Measurements from ENCODE around the gene ARHGEF10L.

Gene ARHGEF10L

DNA sequence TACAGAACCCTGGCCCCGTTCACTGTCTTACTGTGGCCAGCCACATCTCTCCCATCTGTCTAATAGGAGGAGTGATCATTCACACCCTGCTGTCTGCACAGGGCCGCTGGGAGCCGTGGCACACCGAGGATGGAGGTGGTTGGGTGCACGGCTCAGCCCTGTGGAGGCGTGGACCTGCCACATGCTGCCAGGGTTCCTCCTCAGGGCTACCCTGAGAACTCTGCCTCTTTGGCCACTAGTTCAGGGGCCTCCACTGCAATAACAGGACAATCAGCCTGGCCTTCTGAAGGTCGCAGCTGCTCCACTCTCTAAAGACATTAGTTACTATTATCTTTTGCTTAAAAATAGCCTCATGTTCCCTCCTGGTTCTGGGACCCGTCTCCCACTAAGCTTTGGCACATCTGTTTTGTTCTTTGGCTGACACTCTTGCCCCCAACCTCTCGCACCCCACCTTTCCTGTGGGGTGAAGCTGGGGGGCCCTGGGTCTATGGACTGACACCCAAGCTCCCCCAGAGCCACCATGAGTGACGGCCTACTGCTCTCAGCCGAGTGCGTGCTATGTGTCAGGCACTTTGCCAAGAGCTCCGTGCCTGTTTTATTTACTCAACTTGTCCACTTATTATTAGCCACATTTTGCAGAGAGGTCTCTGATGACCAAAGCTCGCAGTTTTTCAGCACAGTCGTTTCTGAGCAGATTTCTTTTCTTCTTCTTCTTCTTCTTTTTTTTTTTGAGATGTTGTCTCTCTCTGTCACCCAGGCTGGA lies 66.3 kb downstream of the ARHGEF10L start:
- no peaks in the 10 kb centered on the region for H3K36me3 ChIP-seq (ENCODE audit: control insufficient read depth, low read length)
- no peaks in the 10 kb centered on the region for H3K9me3 ChIP-seq (ENCODE audit: control insufficient read depth, insufficient read depth, low read length)
- H3K27me3 ChIP-seq (ENCODE audit: control insufficient read depth, low read length) = no peaks in the 10 kb centered on the region
- no peak overlapping the region for H3K4me3 ChIP-seq (ENCODE audit: low read length)
- no peak overlapping the region for H3K4me2 ChIP-seq (ENCODE audit: low read length)
- no peaks in the 10 kb centered on the region for H3F3A ChIP-seq (ENCODE audit: control insufficient read depth, insufficient read depth)
- H3K79me2 ChIP-seq (ENCODE audit: control insufficient read depth, low read length) = no peaks in the 10 kb centered on the region
- no peaks in the 10 kb centered on the region for H3K4me1 ChIP-seq (ENCODE audit: control insufficient read depth, low read length)
- no peak overlapping the region for H3K27ac ChIP-seq (ENCODE audit: low read depth, low read length)
- no peaks in the 10 kb centered on the region for H3K9me2 ChIP-seq (replicated peaks; ENCODE audit: control insufficient read depth, low read length)
- no peaks in the 10 kb centered on the region for H4K20me1 ChIP-seq (ENCODE audit: control insufficient read depth, insufficient read depth, low read depth, low read length)
- TF ChIP-seq EZH2phosphoT487 (IDR thresholded peaks at IDR 0.05; ENCODE audit: borderline replicate concordance, low read length) = no peak
- TF ChIP-seq, protein P1, sequence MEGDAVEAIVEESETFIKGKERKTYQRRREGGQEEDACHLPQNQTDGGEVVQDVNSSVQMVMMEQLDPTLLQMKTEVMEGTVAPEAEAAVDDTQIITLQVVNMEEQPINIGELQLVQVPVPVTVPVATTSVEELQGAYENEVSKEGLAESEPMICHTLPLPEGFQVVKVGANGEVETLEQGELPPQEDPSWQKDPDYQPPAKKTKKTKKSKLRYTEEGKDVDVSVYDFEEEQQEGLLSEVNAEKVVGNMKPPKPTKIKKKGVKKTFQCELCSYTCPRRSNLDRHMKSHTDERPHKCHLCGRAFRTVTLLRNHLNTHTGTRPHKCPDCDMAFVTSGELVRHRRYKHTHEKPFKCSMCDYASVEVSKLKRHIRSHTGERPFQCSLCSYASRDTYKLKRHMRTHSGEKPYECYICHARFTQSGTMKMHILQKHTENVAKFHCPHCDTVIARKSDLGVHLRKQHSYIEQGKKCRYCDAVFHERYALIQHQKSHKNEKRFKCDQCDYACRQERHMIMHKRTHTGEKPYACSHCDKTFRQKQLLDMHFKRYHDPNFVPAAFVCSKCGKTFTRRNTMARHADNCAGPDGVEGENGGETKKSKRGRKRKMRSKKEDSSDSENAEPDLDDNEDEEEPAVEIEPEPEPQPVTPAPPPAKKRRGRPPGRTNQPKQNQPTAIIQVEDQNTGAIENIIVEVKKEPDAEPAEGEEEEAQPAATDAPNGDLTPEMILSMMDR (IDR thresholded peaks at IDR 0.05; ENCODE audit: low read depth, low read length, poor library complexity, severe bottlenecking) = no peak

DNA sequence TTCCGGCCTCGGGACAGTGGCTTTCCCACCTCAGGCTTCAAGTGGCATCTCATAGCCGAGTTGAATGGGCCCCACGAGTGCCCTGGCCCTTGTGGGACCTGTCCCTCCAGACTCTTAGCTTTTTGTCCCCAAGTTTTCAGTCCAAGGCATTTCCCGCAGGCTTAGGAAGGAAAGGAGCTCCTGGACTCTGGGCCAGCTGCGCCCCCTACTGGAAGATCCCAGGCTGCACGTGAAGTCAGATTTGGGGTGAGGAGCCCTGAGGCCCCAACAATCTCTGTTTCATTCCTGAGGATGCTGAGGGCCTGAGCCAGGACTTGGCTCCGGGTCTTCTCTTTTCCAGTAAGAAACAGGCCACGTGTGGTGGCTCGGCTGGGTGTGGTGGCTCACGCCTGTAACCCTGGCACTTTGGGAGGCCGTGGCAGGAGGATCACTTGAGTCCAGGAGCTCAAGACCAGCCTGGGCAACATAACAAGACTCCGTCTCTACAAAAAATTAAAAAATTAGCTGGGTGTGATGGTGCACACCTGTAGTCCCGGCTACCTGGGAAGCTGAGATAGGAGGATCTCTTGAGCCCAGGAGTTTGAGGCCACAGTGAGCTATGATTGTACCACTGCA lies 67.4 kb downstream of the ARHGEF10L start:
- H3K9me3 ChIP-seq (ENCODE audit: control insufficient read depth, insufficient read depth, low read length) = no peaks in the 10 kb centered on the region
- H3K4me1 ChIP-seq (ENCODE audit: control insufficient read depth, low read length) = no peaks in the 10 kb centered on the region
- no peaks in the 10 kb centered on the region for H3K79me2 ChIP-seq (ENCODE audit: control insufficient read depth, low read length)
- no peaks in the 10 kb centered on the region for H3F3A ChIP-seq (ENCODE audit: control insufficient read depth, insufficient read depth)
- H4K20me1 ChIP-seq (ENCODE audit: control insufficient read depth, insufficient read depth, low read depth, low read length) = no peaks in the 10 kb centered on the region
- no peaks in the 10 kb centered on the region for H3K36me3 ChIP-seq (ENCODE audit: control insufficient read depth, low read length)
- H3K4me2 ChIP-seq (ENCODE audit: low read length) = no peak overlapping the region
- H3K4me3 ChIP-seq (ENCODE audit: low read length) = no peak overlapping the region
- H3K9me2 ChIP-seq (replicated peaks; ENCODE audit: control insufficient read depth, low read length) = no peaks in the 10 kb centered on the region
- TF ChIP-seq, protein P1 (IDR thresholded peaks at IDR 0.05; ENCODE audit: low read depth, low read length, poor library complexity, severe bottlenecking) = peak; percentile 93
- no peak for TF ChIP-seq EZH2phosphoT487 (IDR thresholded peaks at IDR 0.05; ENCODE audit: borderline replicate concordance, low read length)
- H3K27ac ChIP-seq (ENCODE audit: low read depth, low read length) = no peak overlapping the region
- H3K27me3 ChIP-seq (ENCODE audit: control insufficient read depth, low read length) = no peaks in the 10 kb centered on the region; the same call in 1 of the 2 replicates

DNA sequence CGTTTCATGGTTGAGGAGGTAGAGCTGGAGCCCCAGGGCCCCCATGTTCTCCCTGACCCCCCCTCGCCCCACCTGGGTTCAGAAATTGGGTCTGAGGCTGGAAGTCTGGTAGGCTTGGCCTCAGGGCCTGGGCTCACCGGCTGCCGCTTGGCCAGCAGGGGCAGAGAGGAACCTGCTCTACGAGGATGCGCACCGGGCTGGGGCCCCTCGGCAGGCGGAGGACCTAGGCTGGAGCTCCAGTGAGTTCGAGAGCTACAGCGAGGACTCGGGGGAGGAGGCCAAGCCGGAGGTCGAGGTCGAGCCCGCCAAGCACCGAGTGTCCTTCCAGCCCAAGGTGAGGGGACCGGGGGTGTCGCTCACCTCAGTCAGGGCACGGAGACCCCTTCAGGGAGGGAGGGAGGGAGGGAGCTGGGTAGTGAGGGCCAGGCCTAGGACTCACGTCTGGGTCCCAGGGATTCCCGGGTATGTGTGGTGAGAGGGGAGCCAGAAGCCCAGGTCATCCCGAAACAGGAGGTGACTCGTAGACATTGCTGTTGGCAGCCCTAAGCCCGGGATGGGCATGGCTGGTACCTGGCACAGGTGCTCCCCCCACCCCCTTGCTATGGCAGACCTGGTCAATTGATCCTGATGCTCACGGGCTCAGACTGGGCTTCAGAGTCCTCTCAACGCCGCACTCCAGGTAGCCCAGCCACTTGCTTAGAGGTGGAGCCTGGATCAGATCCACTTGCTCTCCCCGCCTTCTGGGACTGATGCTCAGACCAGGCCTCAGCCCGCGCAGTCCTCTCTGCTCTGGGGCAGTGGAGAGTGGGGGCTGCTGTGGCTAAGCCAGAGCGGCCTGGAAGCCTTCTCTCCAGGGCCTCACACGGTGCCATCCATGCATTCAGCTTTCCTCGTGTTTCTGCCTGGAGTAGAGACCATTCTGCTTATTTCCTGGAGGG lies 68.4 kb downstream of the ARHGEF10L start:
- Histone ChIP-seq H3F3A (ENCODE audit: control insufficient read depth, insufficient read depth) (no peaks in the 10 kb centered on the region), H3K9me3 (ENCODE audit: control insufficient read depth, insufficient read depth, low read length) (no peaks in the 10 kb centered on the region)

More for the DNA sequence above, 68.4 kb downstream of the ARHGEF10L start:
- Histone ChIP-seq H3K4me3 (ENCODE audit: low read length) (no peak overlapping the region), H3K4me2 (ENCODE audit: low read length) (no peak overlapping the region), H3K27me3 (ENCODE audit: control insufficient read depth, low read length) (no peaks in the 10 kb centered on the region; the same call in 1 of the 2 replicates), H3K9me2 (replicated peaks; ENCODE audit: control insufficient read depth, low read length) (no peaks in the 10 kb centered on the region), H4K20me1 (ENCODE audit: control insufficient read depth, insufficient read depth, low read depth, low read length) (no peaks in the 10 kb centered on the region), H3K27ac (ENCODE audit: low read depth, low read length) (no peak overlapping the region), H3K79me2 (ENCODE audit: control insufficient read depth, low read length) (no peaks in the 10 kb centered on the region), H3K4me1 (ENCODE audit: control insufficient read depth, low read length) (no peaks in the 10 kb centered on the region), H3K36me3 (ENCODE audit: control insufficient read depth, low read length) (no peaks in the 10 kb centered on the region)
- no peak for TF ChIP-seq EZH2phosphoT487 (IDR thresholded peaks at IDR 0.05; ENCODE audit: borderline replicate concordance, low read length)
- TF ChIP-seq, protein P1 (IDR thresholded peaks at IDR 0.05; ENCODE audit: low read depth, low read length, poor library complexity, severe bottlenecking) = no peak

Data from DOHH2 (cell line).